ENCODE measurements around the gene C9orf152.

C9orf152 gene

DNA sequence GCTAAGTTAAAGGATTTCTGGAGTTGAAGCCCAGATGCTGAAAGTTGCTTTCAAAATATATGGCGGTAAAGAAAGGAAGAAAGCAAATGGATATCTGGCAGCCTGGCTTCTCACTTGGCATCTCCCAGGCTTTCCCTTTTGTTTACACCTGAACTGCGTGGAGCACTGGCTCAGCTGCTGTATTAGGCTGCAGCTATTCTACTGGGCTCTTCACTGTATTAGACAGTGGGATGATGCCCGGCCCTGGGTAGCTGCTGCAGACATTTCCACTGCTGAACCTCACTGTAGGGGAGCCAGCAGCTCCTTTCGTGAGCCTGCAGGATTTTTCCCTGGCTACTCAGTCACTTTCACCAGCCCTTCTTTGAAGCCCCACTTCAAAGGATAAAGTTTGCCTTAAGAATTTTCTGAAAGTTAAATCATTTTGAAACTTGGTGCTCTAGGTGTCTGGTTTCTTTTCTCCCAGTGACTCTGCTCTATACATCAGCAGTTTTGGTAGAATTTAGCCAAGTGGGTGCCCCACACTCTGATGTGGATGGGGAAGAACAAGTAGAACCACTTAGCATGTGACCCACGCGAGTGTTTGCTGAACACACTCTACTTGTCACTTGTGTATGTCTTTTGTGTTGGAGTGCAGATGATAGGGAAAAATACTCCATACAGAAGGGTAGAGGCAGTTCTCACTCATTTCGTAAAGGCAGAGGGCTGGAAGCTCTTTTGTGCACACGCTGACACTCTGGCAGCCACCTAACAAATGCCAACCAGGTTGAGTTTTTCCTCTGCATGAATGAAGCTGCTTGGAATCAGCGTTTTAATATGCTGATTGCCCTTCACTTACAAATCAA, 49.9 kb downstream of the C9orf152 start:
- Histone ChIP-seq H3K36me3 (ENCODE audit: control insufficient read depth in 2 of 2, insufficient read depth in 2 of 2, low read length in 2 of 2) (peaks cover 0 to 8% of the 10 kb centered on the region in 2 donors), H3K9me3 (ENCODE audit: control insufficient read depth in 2 of 2, low read length in 2 of 2) (no peaks in the 10 kb centered on the region), H3K4me3 (ENCODE audit: low read length in 2 of 2) (peak overlapping the region in 1 of 2 donors; percentile 0), H3K9ac (ENCODE audit: low read length in 2 of 2) (no peak overlapping the region), H3K4me1 (ENCODE audit: control insufficient read depth, insufficient read depth, low read length) (peaks cover 26% of the 10 kb centered on the region), H3K27ac (ENCODE audit: low read length) (no peak overlapping the region), H3K27me3 (ENCODE audit: control insufficient read depth in 1 of 2, insufficient read depth in 2 of 2, low read length in 2 of 2) (no peaks in the 10 kb centered on the region)

DNA sequence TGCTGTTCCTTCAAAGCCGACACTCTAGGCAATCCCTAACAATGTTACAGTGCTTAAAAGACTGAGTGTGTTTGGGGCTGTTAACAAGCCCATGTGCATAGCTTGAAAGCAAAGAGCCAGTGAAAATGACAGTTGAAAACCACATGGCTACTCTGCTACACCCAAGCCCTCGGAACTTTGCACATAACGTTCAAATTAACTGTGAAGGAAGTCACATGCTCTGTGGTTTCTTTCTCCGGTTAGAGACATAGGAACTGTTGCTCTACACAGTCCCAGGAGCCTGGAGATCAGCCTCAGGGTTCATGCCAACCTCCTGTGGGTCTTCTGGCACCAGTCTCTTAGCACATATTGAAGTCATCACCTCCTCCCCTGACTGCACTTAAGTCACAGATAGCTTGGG, 51.1 kb downstream of the C9orf152 start:
- Histone ChIP-seq H3K4me3 (ENCODE audit: low read length in 2 of 2) (no peak overlapping the region), H3K27ac (ENCODE audit: low read length) (no peak overlapping the region), H3K36me3 (ENCODE audit: control insufficient read depth in 2 of 2, insufficient read depth in 2 of 2, low read length in 2 of 2) (peaks cover 0 to 4% of the 10 kb centered on the region in 2 donors), H3K9ac (ENCODE audit: low read length in 2 of 2) (no peak overlapping the region), H3K9me3 (ENCODE audit: control insufficient read depth in 2 of 2, low read length in 2 of 2) (no peaks in the 10 kb centered on the region), H3K4me1 (ENCODE audit: control insufficient read depth, insufficient read depth, low read length) (peaks cover 30% of the 10 kb centered on the region), H3K27me3 (ENCODE audit: control insufficient read depth in 1 of 2, insufficient read depth in 2 of 2, low read length in 2 of 2) (no peaks in the 10 kb centered on the region)

DNA sequence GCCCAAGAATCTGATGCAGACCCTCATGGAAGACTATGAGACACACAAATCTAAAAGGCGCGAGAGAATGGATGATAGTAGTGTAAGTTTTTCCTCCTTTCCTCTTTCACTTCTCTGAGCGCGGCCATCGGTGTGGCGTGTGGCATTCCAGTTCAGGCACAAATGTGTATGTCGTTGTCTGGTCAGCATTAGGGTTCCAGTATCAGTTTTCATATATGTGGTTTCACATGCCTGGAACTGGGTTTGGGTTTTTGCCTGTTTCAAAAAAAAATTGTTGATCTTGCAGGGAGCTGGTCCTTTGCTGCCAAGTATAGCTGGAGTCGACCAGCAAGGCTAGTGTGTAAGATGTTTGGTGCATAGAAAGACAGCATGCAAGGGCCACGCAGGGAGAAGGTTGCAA, 51.5 kb downstream of the C9orf152 start:
- H3K36me3 ChIP-seq (ENCODE audit: control insufficient read depth in 2 of 2, insufficient read depth in 2 of 2, low read length in 2 of 2): peaks cover 0 to 4% of the 10 kb centered on the region in 2 donors
- no peaks in the 10 kb centered on the region for H3K9me3 ChIP-seq (ENCODE audit: control insufficient read depth in 2 of 2, low read length in 2 of 2)
- H3K9ac ChIP-seq (ENCODE audit: low read length in 2 of 2): no peak overlapping the region
- H3K4me3 ChIP-seq (ENCODE audit: low read length in 2 of 2): no peak overlapping the region
- peaks cover 30% of the 10 kb centered on the region for H3K4me1 ChIP-seq (ENCODE audit: control insufficient read depth, insufficient read depth, low read length)
- no peaks in the 10 kb centered on the region for H3K27me3 ChIP-seq (ENCODE audit: control insufficient read depth in 1 of 2, insufficient read depth in 2 of 2, low read length in 2 of 2)
- H3K27ac ChIP-seq (ENCODE audit: low read length): no peak overlapping the region

DNA sequence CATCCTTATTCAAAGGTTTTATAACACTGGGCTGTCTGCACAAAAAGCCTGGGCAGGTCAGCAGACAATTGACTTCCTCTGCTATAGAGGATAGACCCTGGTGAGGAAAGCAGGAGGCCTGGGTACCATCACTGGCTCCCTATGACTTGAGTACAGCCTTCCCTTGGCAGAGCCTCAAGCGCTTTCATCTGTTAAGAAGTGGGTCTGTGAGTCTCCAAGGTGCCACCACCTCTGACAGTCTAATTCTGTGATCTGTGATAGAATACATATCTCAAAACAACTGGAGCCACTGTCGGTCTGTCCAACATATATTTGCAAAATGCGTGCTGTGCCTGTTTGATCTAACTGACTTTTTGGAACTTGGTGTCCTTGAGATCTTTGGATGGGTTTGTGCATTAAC, 52.2 kb downstream of the C9orf152 start:
- H3K36me3 ChIP-seq (ENCODE audit: control insufficient read depth in 2 of 2, insufficient read depth in 2 of 2, low read length in 2 of 2): peaks cover 0 to under 1% of the 10 kb centered on the region in 2 donors
- H3K4me3 ChIP-seq (ENCODE audit: low read length in 2 of 2): no peak overlapping the region
- H3K9me3 ChIP-seq (ENCODE audit: control insufficient read depth in 2 of 2, low read length in 2 of 2): no peaks in the 10 kb centered on the region
- H3K27me3 ChIP-seq (ENCODE audit: control insufficient read depth in 1 of 2, insufficient read depth in 2 of 2, low read length in 2 of 2): no peaks in the 10 kb centered on the region
- no peak overlapping the region for H3K27ac ChIP-seq (ENCODE audit: low read length)
- no peak overlapping the region for H3K9ac ChIP-seq (ENCODE audit: low read length in 2 of 2)
- H3K4me1 ChIP-seq (ENCODE audit: control insufficient read depth, insufficient read depth, low read length): peaks cover 30% of the 10 kb centered on the region

DNA sequence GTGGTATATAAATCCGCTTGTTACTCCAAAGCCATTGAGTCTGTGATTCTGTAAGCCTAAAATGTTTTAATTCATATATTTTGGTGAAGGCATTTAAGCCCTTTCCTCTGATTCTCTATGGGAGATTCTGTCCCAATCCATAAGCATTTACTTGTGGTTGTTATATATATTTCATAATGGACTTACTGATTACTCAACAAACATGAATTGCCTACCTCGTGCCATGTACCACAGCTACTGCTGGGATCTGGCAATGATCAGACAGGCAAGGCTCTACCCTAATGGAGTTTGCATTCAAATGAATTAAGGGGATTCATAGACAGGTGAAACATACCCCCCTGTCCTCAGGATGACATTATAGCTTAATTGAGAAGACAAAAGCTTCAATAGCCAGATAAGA, 54.5 kb downstream of the C9orf152 start:
- Histone ChIP-seq H3K9ac (ENCODE audit: low read length in 2 of 2) (no peak overlapping the region), H3K4me3 (ENCODE audit: low read length in 2 of 2) (no peak overlapping the region), H3K4me1 (ENCODE audit: control insufficient read depth, insufficient read depth, low read length) (peaks cover 31% of the 10 kb centered on the region), H3K36me3 (ENCODE audit: control insufficient read depth in 2 of 2, insufficient read depth in 2 of 2, low read length in 2 of 2) (no peaks in the 10 kb centered on the region), H3K9me3 (ENCODE audit: control insufficient read depth in 2 of 2, low read length in 2 of 2) (peaks cover 0 to 3% of the 10 kb centered on the region in 2 donors), H3K27me3 (ENCODE audit: control insufficient read depth in 1 of 2, insufficient read depth in 2 of 2, low read length in 2 of 2) (no peaks in the 10 kb centered on the region), H3K27ac (ENCODE audit: low read length) (no peak overlapping the region)

DNA sequence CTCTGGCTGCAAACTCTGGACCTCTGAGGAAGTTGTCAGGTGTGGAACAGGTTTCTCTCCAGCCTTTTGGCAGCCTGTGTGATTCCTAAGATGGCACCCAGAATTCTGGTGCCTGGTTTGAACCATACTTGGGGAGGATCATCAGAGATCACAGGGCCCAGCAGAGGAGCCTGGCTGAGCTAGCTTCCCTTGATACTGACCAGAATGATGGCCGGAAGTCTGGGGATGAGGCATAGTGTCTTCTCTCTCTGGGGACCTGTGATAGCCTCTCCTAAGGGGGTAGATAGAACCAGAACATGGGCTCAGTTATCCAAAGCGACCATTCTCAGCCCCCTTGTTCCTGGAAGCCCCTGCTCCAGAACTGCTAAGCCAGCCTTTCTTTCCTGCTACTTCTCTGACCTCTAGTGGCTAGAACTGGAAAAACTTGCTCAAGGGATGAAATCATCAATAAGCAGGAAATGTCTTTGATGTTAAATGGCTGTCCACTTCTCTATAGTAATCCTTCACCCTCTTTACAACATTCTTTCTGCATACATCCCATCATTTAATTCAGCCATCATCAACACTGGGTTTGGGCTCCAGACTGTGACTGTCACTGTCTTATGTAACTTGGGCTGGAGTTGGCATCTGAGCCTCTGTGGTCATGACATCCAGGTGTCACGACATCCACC, 55.1 kb downstream of the C9orf152 start:
- Histone ChIP-seq H3K9ac (ENCODE audit: low read length in 2 of 2) (no peak overlapping the region), H3K36me3 (ENCODE audit: control insufficient read depth in 2 of 2, insufficient read depth in 2 of 2, low read length in 2 of 2) (no peaks in the 10 kb centered on the region), H3K9me3 (ENCODE audit: control insufficient read depth in 2 of 2, low read length in 2 of 2) (peaks cover 0 to 3% of the 10 kb centered on the region in 2 donors), H3K27ac (ENCODE audit: low read length) (no peak overlapping the region), H3K4me3 (ENCODE audit: low read length in 2 of 2) (no peak overlapping the region), H3K4me1 (ENCODE audit: control insufficient read depth, insufficient read depth, low read length) (peaks cover 28% of the 10 kb centered on the region), H3K27me3 (ENCODE audit: control insufficient read depth in 1 of 2, insufficient read depth in 2 of 2, low read length in 2 of 2) (no peaks in the 10 kb centered on the region)

All from stomach smooth muscle (tissue), 2 donors.